ENCODE measurements around the gene CNNM2. TPM values are rescaled to one million over a fixed set of nuclear protein-coding genes. Genes with fewer than 3 reads are reported as not detected.

Gene CNNM2
- polyA plus RNA-seq, 4 donors: 0.45 to 18.0 (median 2.2) TPM

GRCh38 chr10:102948176-102948575 lies 30.1 kb downstream of the CNNM2 start:
- Histone ChIP-seq H3K4me1 (ENCODE audit: control insufficient read depth in 3 of 3, insufficient read depth in 2 of 3, low read depth in 1 of 3, low read length in 2 of 3) (peaks cover 0 to 15% (median 0%) of the 10 kb centered on the region in 3 donors), H3K27me3 (ENCODE audit: control insufficient read depth in 3 of 3, insufficient read depth in 3 of 3, low read length in 3 of 3) (no peaks in the 10 kb centered on the region), H3K36me3 (ENCODE audit: control insufficient read depth in 3 of 3, insufficient read depth in 2 of 3, low read depth in 1 of 3, low read length in 3 of 3) (peaks cover 0 to 2% (median 0%) of the 10 kb centered on the region in 3 donors), H3K4me3 (ENCODE audit: low read depth in 1 of 3, low read length in 3 of 3) (no peak overlapping the region), H3K27ac (ENCODE audit: low read depth in 1 of 3, low read length in 2 of 3) (no peak overlapping the region), H3K9me3 (ENCODE audit: control insufficient read depth in 2 of 2, insufficient read depth in 1 of 2, low read depth in 1 of 2, low read length in 1 of 2) (no peaks in the 10 kb centered on the region)
- WGBS, 3 donors: 81 to 90% (median 87%) methylated on average over 4 of the region's 4 CpGs
- DNase-seq: no peak
- FAIRE-seq: no peak

- no peak overlapping the region for H3K27ac ChIP-seq (ENCODE audit: low read depth in 1 of 3, low read length in 2 of 3)
- WGBS, 3 donors: 83 to 95% (median 85%) methylated on average over 3 of the region's 3 CpGs
- peaks cover 0 to 15% (median 0%) of the 10 kb centered on the region in 3 donors for H3K4me1 ChIP-seq (ENCODE audit: control insufficient read depth in 3 of 3, insufficient read depth in 2 of 3, low read depth in 1 of 3, low read length in 2 of 3)
- DNase-seq (no peak), FAIRE-seq (no peak)
- H3K27me3 ChIP-seq (ENCODE audit: control insufficient read depth in 3 of 3, insufficient read depth in 3 of 3, low read length in 3 of 3): no peaks in the 10 kb centered on the region
- H3K36me3 ChIP-seq (ENCODE audit: control insufficient read depth in 3 of 3, insufficient read depth in 2 of 3, low read depth in 1 of 3, low read length in 3 of 3): peaks cover 0 to 2% (median 0%) of the 10 kb centered on the region in 3 donors
- H3K9me3 ChIP-seq (ENCODE audit: control insufficient read depth in 2 of 2, insufficient read depth in 1 of 2, low read depth in 1 of 2, low read length in 1 of 2): no peaks in the 10 kb centered on the region
- H3K4me3 ChIP-seq (ENCODE audit: low read depth in 1 of 3, low read length in 3 of 3): no peak overlapping the region
Observed at GRCh38 chr10:102948786-102949185, 30.7 kb downstream of the CNNM2 start.

- Histone ChIP-seq H3K9me3 (ENCODE audit: control insufficient read depth in 2 of 2, insufficient read depth in 1 of 2, low read depth in 1 of 2, low read length in 1 of 2) (no peaks in the 10 kb centered on the region), H3K27me3 (ENCODE audit: control insufficient read depth in 3 of 3, insufficient read depth in 3 of 3, low read length in 3 of 3) (no peaks in the 10 kb centered on the region), H3K4me3 (ENCODE audit: low read depth in 1 of 3, low read length in 3 of 3) (no peak overlapping the region), H3K4me1 (ENCODE audit: control insufficient read depth in 3 of 3, insufficient read depth in 2 of 3, low read depth in 1 of 3, low read length in 2 of 3) (peaks cover 0 to 15% (median 0%) of the 10 kb centered on the region in 3 donors), H3K36me3 (ENCODE audit: control insufficient read depth in 3 of 3, insufficient read depth in 2 of 3, low read depth in 1 of 3, low read length in 3 of 3) (peaks cover 0 to 2% (median 2%) of the 10 kb centered on the region in 3 donors), H3K27ac (ENCODE audit: low read depth in 1 of 3, low read length in 2 of 3) (no peak overlapping the region)
- 22 to 61% (median 33%) methylated on average over 4 of the region's 4 CpGs for WGBS, 3 donors
- FAIRE-seq (no peak), DNase-seq (peak; percentile 45 to 63)
Observed at GRCh38 chr10:102949916-102950315, 31.8 kb downstream of the CNNM2 start.

- no peak for FAIRE-seq
- WGBS, 3 donors: 90 to 96% (median 95%) methylated on average over 3 of the region's 3 CpGs
- Histone ChIP-seq H3K9me3 (ENCODE audit: control insufficient read depth in 2 of 2, insufficient read depth in 1 of 2, low read depth in 1 of 2, low read length in 1 of 2) (no peaks in the 10 kb centered on the region), H3K27me3 (ENCODE audit: control insufficient read depth in 3 of 3, insufficient read depth in 3 of 3, low read length in 3 of 3) (no peaks in the 10 kb centered on the region), H3K27ac (ENCODE audit: low read depth in 1 of 3, low read length in 2 of 3) (no peak overlapping the region), H3K4me3 (ENCODE audit: low read depth in 1 of 3, low read length in 3 of 3) (no peak overlapping the region), H3K36me3 (ENCODE audit: control insufficient read depth in 3 of 3, insufficient read depth in 2 of 3, low read depth in 1 of 3, low read length in 3 of 3) (peaks cover 0 to 2% (median 2%) of the 10 kb centered on the region in 3 donors), H3K4me1 (ENCODE audit: control insufficient read depth in 3 of 3, insufficient read depth in 2 of 3, low read depth in 1 of 3, low read length in 2 of 3) (peaks cover 0 to 6% (median 0%) of the 10 kb centered on the region in 3 donors)
- no peak for DNase-seq
Observed at GRCh38 chr10:102951316-102951715, 33.2 kb downstream of the CNNM2 start.

GRCh38 chr10:102959360-102959759 lies 41.3 kb downstream of the CNNM2 start:
- H3K27ac ChIP-seq (ENCODE audit: low read depth in 1 of 3, low read length in 2 of 3): no peak overlapping the region
- no peaks in the 10 kb centered on the region for H3K27me3 ChIP-seq (ENCODE audit: control insufficient read depth in 3 of 3, insufficient read depth in 3 of 3, low read length in 3 of 3)
- peaks cover 0 to 2% (median 2%) of the 10 kb centered on the region in 3 donors for H3K36me3 ChIP-seq (ENCODE audit: control insufficient read depth in 3 of 3, insufficient read depth in 2 of 3, low read depth in 1 of 3, low read length in 3 of 3)
- H3K4me3 ChIP-seq (ENCODE audit: low read depth in 1 of 3, low read length in 3 of 3): no peak overlapping the region
- 92 to 100% (median 100%) methylated on average over 1 of the region's 1 CpG for WGBS, 3 donors
- FAIRE-seq (no peak), DNase-seq (no peak)
- H3K9me3 ChIP-seq (ENCODE audit: control insufficient read depth in 2 of 2, insufficient read depth in 1 of 2, low read depth in 1 of 2, low read length in 1 of 2): no peaks in the 10 kb centered on the region
- peaks cover 0 to 4% (median 0%) of the 10 kb centered on the region in 3 donors for H3K4me1 ChIP-seq (ENCODE audit: control insufficient read depth in 3 of 3, insufficient read depth in 2 of 3, low read depth in 1 of 3, low read length in 2 of 3)

GRCh38 chr10:102960157-102960556 lies 42.1 kb downstream of the CNNM2 start:
- H3K36me3 ChIP-seq (ENCODE audit: control insufficient read depth in 3 of 3, insufficient read depth in 2 of 3, low read depth in 1 of 3, low read length in 3 of 3): peaks cover 0 to 2% (median 0%) of the 10 kb centered on the region in 3 donors
- no peak overlapping the region for H3K4me3 ChIP-seq (ENCODE audit: low read depth in 1 of 3, low read length in 3 of 3)
- 81 to 96% (median 92%) methylated on average over 5 of the region's 5 CpGs for WGBS, 3 donors
- H3K9me3 ChIP-seq (ENCODE audit: control insufficient read depth in 2 of 2, insufficient read depth in 1 of 2, low read depth in 1 of 2, low read length in 1 of 2): no peaks in the 10 kb centered on the region
- H3K4me1 ChIP-seq (ENCODE audit: control insufficient read depth in 3 of 3, insufficient read depth in 2 of 3, low read depth in 1 of 3, low read length in 2 of 3): peaks cover 0 to 12% (median 0%) of the 10 kb centered on the region in 3 donors
- FAIRE-seq: no peak
- no peaks in the 10 kb centered on the region for H3K27me3 ChIP-seq (ENCODE audit: control insufficient read depth in 3 of 3, insufficient read depth in 3 of 3, low read length in 3 of 3)
- H3K27ac ChIP-seq (ENCODE audit: low read depth in 1 of 3, low read length in 2 of 3): no peak overlapping the region
- DNase-seq: no peak

GRCh38 chr10:102962267-102962666 lies 44.2 kb downstream of the CNNM2 start:
- 92 to 100% (median 93%) methylated on average over 1 of the region's 1 CpG for WGBS, 3 donors
- H3K27ac ChIP-seq (ENCODE audit: low read depth in 1 of 3, low read length in 2 of 3): no peak overlapping the region
- DNase-seq: no peak
- peaks cover 0 to 28% (median 0%) of the 10 kb centered on the region in 3 donors for H3K4me1 ChIP-seq (ENCODE audit: control insufficient read depth in 3 of 3, insufficient read depth in 2 of 3, low read depth in 1 of 3, low read length in 2 of 3)
- FAIRE-seq: no peak
- H3K36me3 ChIP-seq (ENCODE audit: control insufficient read depth in 3 of 3, insufficient read depth in 2 of 3, low read depth in 1 of 3, low read length in 3 of 3): peaks cover 0 to 2% (median 0%) of the 10 kb centered on the region in 3 donors
- no peaks in the 10 kb centered on the region for H3K27me3 ChIP-seq (ENCODE audit: control insufficient read depth in 3 of 3, insufficient read depth in 3 of 3, low read length in 3 of 3)
- H3K4me3 ChIP-seq (ENCODE audit: low read depth in 1 of 3, low read length in 3 of 3): no peak overlapping the region
- H3K9me3 ChIP-seq (ENCODE audit: control insufficient read depth in 2 of 2, insufficient read depth in 1 of 2, low read depth in 1 of 2, low read length in 1 of 2): no peaks in the 10 kb centered on the region

GRCh38 chr10:102962951-102963755 lies 45.1 kb downstream of the CNNM2 start:
- WGBS, 3 donors: 72 to 88% (median 74%) methylated on average over 6 of the region's 6 CpGs
- H3K9me3 ChIP-seq (ENCODE audit: control insufficient read depth in 2 of 2, insufficient read depth in 1 of 2, low read depth in 1 of 2, low read length in 1 of 2): no peaks in the 10 kb centered on the region
- H3K4me3 ChIP-seq (ENCODE audit: low read depth in 1 of 3, low read length in 3 of 3): no peak overlapping the region
- no peak for FAIRE-seq
- peaks cover 0 to 28% (median 0%) of the 10 kb centered on the region in 3 donors for H3K4me1 ChIP-seq (ENCODE audit: control insufficient read depth in 3 of 3, insufficient read depth in 2 of 3, low read depth in 1 of 3, low read length in 2 of 3)
- no peak for DNase-seq
- no peaks in the 10 kb centered on the region for H3K27me3 ChIP-seq (ENCODE audit: control insufficient read depth in 3 of 3, insufficient read depth in 3 of 3, low read length in 3 of 3)
- no peak overlapping the region for H3K27ac ChIP-seq (ENCODE audit: low read depth in 1 of 3, low read length in 2 of 3)
- peaks cover 0 to 2% (median 0%) of the 10 kb centered on the region in 3 donors for H3K36me3 ChIP-seq (ENCODE audit: control insufficient read depth in 3 of 3, insufficient read depth in 2 of 3, low read depth in 1 of 3, low read length in 3 of 3)

Measured in small intestine (tissue), 7 donors.